Gastroesophageal sphincter (tissue), 3 donors: ENCODE data around the gene RNU5B-1.

ENCODE experiments used
- CTCF ChIP-seq, 4 experiments: fragments of 200-600 bp in 2 of 4; fragments of 450-650 bp in 2 of 4; sonication (generic) in 1 of 4; IDR thresholded peaks; one replicate each; pipeline ENCODE4 v1.5.1; 2017 to 2019; ENCODE audit warnings: antibody characterized with exemption in 4 of 4, mild to moderate bottlenecking in 2 of 4, moderate library complexity in 2 of 4
- POLR2AphosphoS5 ChIP-seq: sonication (generic); formaldehyde crosslinking; IDR thresholded peaks from one replicate; pipeline ENCODE4 v1.6.1; 2017; ENCODE audit warnings: antibody characterized with exemption

DNA sequence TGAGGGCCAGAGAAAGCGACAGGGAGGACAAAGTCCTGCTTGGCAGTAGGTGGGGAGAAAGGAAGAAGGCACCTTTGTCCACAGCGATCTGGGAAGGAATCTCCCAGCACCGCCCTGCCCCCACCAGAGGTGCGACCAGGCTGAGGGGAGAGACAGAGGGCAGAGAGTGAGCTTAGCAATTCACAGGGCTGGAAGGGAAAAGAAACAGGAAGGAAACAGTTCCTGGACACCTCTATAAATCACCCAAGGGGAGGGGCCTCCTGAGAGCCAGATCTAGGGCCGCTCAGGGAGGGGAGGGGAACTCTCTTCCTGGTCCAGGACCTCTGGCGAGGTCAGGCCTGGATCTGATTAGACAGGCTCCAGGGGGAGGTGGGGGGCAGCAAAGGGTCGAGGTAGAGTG, 35.4 kb downstream of the RNU5B-1 start:
- TF ChIP-seq POLR2AphosphoS5 (no peak), CTCF (IDR thresholded peaks at IDR 0.05) (no peak)
